GM23248 (cell line): ENCODE measurements around the gene IRF8.

Source experiments
- EZH2 ChIP-seq: fragments of 200-600 bp; sonication (generic); IDR thresholded peaks from 2 replicates; pipeline ENCODE4 v1.6.1; 2018; ENCODE audit warnings: antibody characterized with exemption, mild to moderate bottlenecking; ENCODE audit not compliant: insufficient read depth, poor library complexity, severe bottlenecking
- EZH2phosphoT487 ChIP-seq: fragments of 200-600 bp; sonication (generic); IDR thresholded peaks from 2 replicates; pipeline ENCODE4 v1.6.1; 2018; ENCODE audit warnings: antibody characterized with exemption, moderate library complexity, mild to moderate bottlenecking, low read depth; ENCODE audit not compliant: insufficient read depth

DNA sequence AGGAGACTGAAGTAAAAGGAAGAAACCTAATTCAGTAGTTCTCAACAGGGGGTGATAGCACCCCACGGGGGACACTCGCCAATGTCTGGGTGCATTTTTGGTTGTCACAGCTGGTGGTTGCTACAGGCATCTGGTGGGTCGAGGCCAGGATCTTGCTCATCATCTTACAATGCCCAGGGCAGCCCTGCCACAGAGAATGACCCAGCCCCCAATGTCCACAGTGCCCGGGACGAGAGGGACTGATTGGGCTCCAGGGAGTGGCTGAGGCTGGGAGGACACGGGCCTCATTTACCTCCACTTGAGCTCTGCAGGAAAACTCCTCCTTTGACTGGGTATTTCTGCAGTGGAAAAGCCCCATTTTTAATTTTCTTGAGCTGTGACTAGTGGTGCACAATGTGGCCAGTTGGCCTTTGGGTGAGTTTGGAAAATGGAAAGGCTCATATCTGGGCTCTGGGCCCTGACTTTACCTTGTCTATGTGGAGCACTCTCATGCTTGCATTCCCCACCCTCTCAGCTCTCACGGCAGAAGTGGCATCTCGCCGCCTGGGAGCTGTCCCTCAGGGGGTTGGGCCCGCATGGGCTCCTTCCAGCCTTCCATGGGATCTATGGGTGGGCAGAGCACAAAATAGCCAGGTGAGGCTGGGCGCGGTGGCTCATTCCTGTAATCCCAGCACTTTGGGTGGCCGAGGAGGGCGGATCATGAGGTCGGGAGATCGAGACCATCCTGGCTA lies 37.7 kb upstream of the IRF8 start:
- TF ChIP-seq EZH2phosphoT487 (no peak), EZH2 (no peak)
